Endothelial cell of umbilical vein (primary cell): ENCODE measurements around the gene UBE2K. TPM values are rescaled to one million over a fixed set of nuclear protein-coding genes. Genes with fewer than 3 reads are reported as not detected.
"Not testable (repeated sequence)": the region's sequence is repeated elsewhere in the genome, so short reads cannot be mapped to it uniquely, and the experiment has no call there.

Experiments
- BruUV-seq: library from RNA; stranded (reverse); fragments of 400-500 nt; replicated peaks from 2 replicates; lab custom pipeline; 2021; lab: Mats Ljungman, UMichigan
- CTCF ChIA-PET: fragments of 300-600, 350-600 bp; sonication (Branson Sonifier 250); formaldehyde crosslinking; loops from one replicate; lab custom pipeline; 2021; ENCODE audit warnings: antibody characterized with exemption, inconsistent platforms; lab: Charles Lee
- POLR2A ChIA-PET: fragments of 300-600, 350-600 bp; sonication (Branson Sonifier 250); formaldehyde crosslinking; loops from one replicate; lab custom pipeline; 2021; ENCODE audit warnings: antibody characterized with exemption, inconsistent platforms; lab: Charles Lee
- DNase-seq: peaks from one replicate; pipeline ENCODE4 v3.0.0-alpha.2; 2011; ENCODE audit warnings: low read depth, low spot score
- FAIRE-seq: peaks from 2 replicates; lab custom pipeline; 2011; peaks lifted over from hg19 to GRCh38; lab: Jason Lieb, UNC
- H2AFZ ChIP-seq: 2 replicates; pipeline ENCODE4 v1.6.0; 2012; ENCODE audit warnings: low read depth, low read length, control low read depth, inconsistent platforms
- H3K27ac ChIP-seq: 2 replicates; pipeline ENCODE4 v1.5.1; 2011; ENCODE audit warnings: low read depth, mild to moderate bottlenecking, control low read depth, low read length, moderate library complexity; ENCODE audit not compliant: insufficient read depth
- H3K27me3 ChIP-seq, 2 experiments: 2 replicates each; pipeline versions ENCODE4 v1.6.0 to v1.6.1; 2011; ENCODE audit warnings: low read length in 2 of 2, mixed read lengths in 1 of 2; ENCODE audit not compliant: control insufficient read depth in 2 of 2, insufficient read depth in 2 of 2
- H3K36me3 ChIP-seq, 2 experiments: 2 replicates in 1 of 2; 3 replicates in 1 of 2; pipeline ENCODE4 v1.5.1; 2011; ENCODE audit warnings: low read length in 2 of 2, mild to moderate bottlenecking in 1 of 2, moderate library complexity in 1 of 2; ENCODE audit not compliant: control insufficient read depth in 2 of 2, insufficient read depth in 2 of 2; ENCODE audit errors: extremely low read depth in 1 of 2
- H3K4me1 ChIP-seq: 3 replicates; pipeline ENCODE4 v1.5.1; 2011; ENCODE audit warnings: mild to moderate bottlenecking, low read length; ENCODE audit not compliant: control insufficient read depth, insufficient read depth; ENCODE audit errors: extremely low read depth
- H3K4me2 ChIP-seq: 2 replicates; pipeline ENCODE4 v1.6.1; 2011; ENCODE audit warnings: low read length, control low read depth, mixed read lengths; ENCODE audit not compliant: insufficient read depth
- H3K4me3 ChIP-seq, 3 experiments: fragments of 200-600 bp in 1 of 3; sonication (generic), shearing (Covaris generic) in 1 of 3; replicated peaks in 1 of 3; 2 replicates each; pipeline ENCODE4 v1.5.1; 2011 to 2016; ENCODE audit warnings: control low read depth in 3 of 3, low read length in 3 of 3, mild to moderate bottlenecking in 2 of 3, inconsistent platforms in 1 of 3, low read depth in 1 of 3, moderate library complexity in 1 of 3; ENCODE audit not compliant: insufficient read depth in 1 of 3
- H3K79me2 ChIP-seq: 2 replicates; pipeline ENCODE4 v1.6.0; 2012; ENCODE audit warnings: low read length, inconsistent platforms; ENCODE audit not compliant: control insufficient read depth, insufficient read depth
- H3K9ac ChIP-seq: replicated peaks from 2 replicates; pipeline ENCODE3; 2011; ENCODE audit warnings: low read length, control low read depth; ENCODE audit not compliant: insufficient read depth; ENCODE audit errors: extremely low read depth
- H3K9me1 ChIP-seq: replicated peaks from 3 replicates; pipeline ENCODE4 v1.6.0; 2011; ENCODE audit warnings: mild to moderate bottlenecking, low read length; ENCODE audit not compliant: control insufficient read depth, insufficient read depth; ENCODE audit errors: extremely low read depth
- H3K9me3 ChIP-seq: replicated peaks from 2 replicates; pipeline ENCODE4 v1.5.1; 2012; ENCODE audit warnings: low read length, inconsistent platforms; ENCODE audit not compliant: control insufficient read depth, insufficient read depth
- H4K20me1 ChIP-seq: replicated peaks from 2 replicates; pipeline ENCODE3; 2011; ENCODE audit warnings: mild to moderate bottlenecking, low read length; ENCODE audit not compliant: control insufficient read depth, insufficient read depth; ENCODE audit errors: extremely low read depth
- CTCF ChIP-seq, 2 donors: IDR thresholded peaks; 1 replicate in 1 of 2; 2 replicates in 1 of 2; pipeline ENCODE4 v1.5.1; 2011; ENCODE audit warnings: low read length in 2 of 2, mild to moderate bottlenecking in 2 of 2, moderate library complexity in 2 of 2, control low read depth in 1 of 2, inconsistent platforms in 1 of 2, low read depth in 1 of 2; ENCODE audit not compliant: insufficient read depth in 1 of 2; ENCODE audit errors: extremely low read depth in 1 of 2
- EZH2 ChIP-seq: IDR thresholded peaks from 2 replicates; pipeline ENCODE4 v1.6.1; 2012; ENCODE audit warnings: borderline replicate concordance, low read depth, mild to moderate bottlenecking, moderate library complexity, low read length, inconsistent platforms; ENCODE audit not compliant: severe bottlenecking
- JUN ChIP-seq: IDR thresholded peaks from 2 replicates; pipeline ENCODE4 v1.6.1; 2011; ENCODE audit warnings: borderline replicate concordance, low read depth; ENCODE audit not compliant: insufficient read length, insufficient read depth
- MAX ChIP-seq: IDR thresholded peaks from 2 replicates; pipeline ENCODE4 v1.6.1; 2011; ENCODE audit not compliant: insufficient read depth, insufficient read length
- MYC ChIP-seq: IDR thresholded peaks from one replicate; pipeline ENCODE4 v1.6.1; 2011; ENCODE audit warnings: mild to moderate bottlenecking, low read depth, low read length
- dilution Hi-C: fragments of 300-500 bp; cut with MboI; formaldehyde crosslinking; loops from one replicate; pipeline ENCODE4 v1.15.0; 2019; ENCODE audit warnings: low sequenced_read_pairs; ENCODE audit not compliant: extremely low pct_ligation_motif_present
- intact Hi-C: fragments of 100-400 bp; cut with micrococcal nuclease; formaldehyde crosslinking; loops from one replicate; pipeline ENCODE4 v1.10.0; 2022
- polyA plus RNA-seq, 4 experiments: library from polyadenylated mRNA; depleted of rRNA in 3 of 4; stranded (reverse) in 3 of 4; unstranded in 1 of 4; fragments of >200 nt; gene quantifications; 2 replicates each; pipeline versions ENCODE4 v1.2.1 to v1.2.3, GENCODE V29; 2011 to 2012; ENCODE audit warnings: missing spikeins in 1 of 4
- total RNA-seq: library from RNA; stranded (reverse); gene quantifications from 2 replicates; pipeline ENCODE4 v1.2.3, GENCODE V29; 2021

UBE2K gene
- total and polyA plus RNA-seq, 2 donors (not counting 3 experiments of a cell fraction or from before 2014, with no cell fraction given), result 32.5 to 97.8 TPM

- H3K79me2 ChIP-seq, result no peaks in the 10 kb centered on the region
- no peaks in the 10 kb centered on the region for H4K20me1 ChIP-seq
- no peak for TF ChIP-seq MAX
- no peak for TF ChIP-seq JUN
- TF ChIP-seq EZH2, result no peak
- TF ChIP-seq MYC, result no peak
- no TSS peak for BruUV-seq
- H2AFZ ChIP-seq, result no peak overlapping the region
- no peaks in the 10 kb centered on the region for H3K4me1 ChIP-seq
- no peaks in the 10 kb centered on the region for H3K36me3 ChIP-seq
- H3K4me2 ChIP-seq, result no peak overlapping the region
- no peaks in the 10 kb centered on the region for H3K9me1 ChIP-seq
- no peak overlapping the region for H3K27ac ChIP-seq
- no peaks in the 10 kb centered on the region for H3K27me3 ChIP-seq
- ChIA-PET POLR2A (no interaction called here), CTCF (interaction anchor here (0.6 kb wide), 1 partner anchor 13 kb away, joined by 4 read pairs; no protein-coding TSS in a partner anchor)
- no peak for DNase-seq
- no peak overlapping the region for H3K4me3 ChIP-seq
- FAIRE-seq, result no peak
- intact Hi-C loops, result no loop called here
- no peaks in the 10 kb centered on the region for H3K9me3 ChIP-seq
- dilution Hi-C loops, result no loop called here
- H3K9ac ChIP-seq, result no peak overlapping the region
These were observed 94.2 kb downstream of the UBE2K start for GRCh38 chr4:39792128-39792527.

- POLR2A ChIA-PET, result no interaction called here
- dilution Hi-C loops, result no loop called here
- no TSS peak for BruUV-seq
- no peak overlapping the region for H3K4me3 ChIP-seq
- H3K79me2 ChIP-seq, result no peaks in the 10 kb centered on the region
- no peak overlapping the region for H3K4me2 ChIP-seq
- no peaks in the 10 kb centered on the region for H3K27me3 ChIP-seq
- DNase-seq, result no peak
- intact Hi-C loops, result no loop called here
- no peaks in the 10 kb centered on the region for H3K9me3 ChIP-seq
- TF ChIP-seq EZH2 (no peak), CTCF (IDR thresholded peaks at IDR 0.05; ENCODE audit: extremely low read depth in 1 of 2, insufficient read depth in 1 of 2, low read depth in 1 of 2, low read length in 2 of 2) (no peak)
- H3K4me1 ChIP-seq, result no peaks in the 10 kb centered on the region
- CTCF ChIA-PET, result interaction anchor here (0.6 kb wide), 1 partner anchor 13 kb away, joined by 4 read pairs; no protein-coding TSS in a partner anchor
- H3K36me3 ChIP-seq, result no peaks in the 10 kb centered on the region
- H3K27ac ChIP-seq, result no peak overlapping the region
- no peaks in the 10 kb centered on the region for H3K9me1 ChIP-seq
- no peak overlapping the region for H2AFZ ChIP-seq
- no peak overlapping the region for H3K9ac ChIP-seq
- no peak for FAIRE-seq
- no peaks in the 10 kb centered on the region for H4K20me1 ChIP-seq
These were observed 94.6 kb downstream of the UBE2K start for GRCh38 chr4:39792529-39792928.

GRCh38 chr4:39792976-39793375 is 95.0 kb downstream of the UBE2K start:
- H2AFZ ChIP-seq, H3K9ac ChIP-seq, H3K79me2 ChIP-seq, POLR2A ChIA-PET, DNase-seq, intact Hi-C loops, H3K27me3 ChIP-seq, H4K20me1 ChIP-seq, H3K36me3 ChIP-seq, H3K4me2 ChIP-seq, CTCF ChIA-PET, H3K9me3 ChIP-seq, dilution Hi-C loops, BruUV-seq, H3K4me1 ChIP-seq, FAIRE-seq, H3K27ac ChIP-seq, H3K9me1 ChIP-seq, H3K4me3 ChIP-seq: not testable (repeated sequence)
